ENCODE measurements around the gene GTPBP4.

DNA sequence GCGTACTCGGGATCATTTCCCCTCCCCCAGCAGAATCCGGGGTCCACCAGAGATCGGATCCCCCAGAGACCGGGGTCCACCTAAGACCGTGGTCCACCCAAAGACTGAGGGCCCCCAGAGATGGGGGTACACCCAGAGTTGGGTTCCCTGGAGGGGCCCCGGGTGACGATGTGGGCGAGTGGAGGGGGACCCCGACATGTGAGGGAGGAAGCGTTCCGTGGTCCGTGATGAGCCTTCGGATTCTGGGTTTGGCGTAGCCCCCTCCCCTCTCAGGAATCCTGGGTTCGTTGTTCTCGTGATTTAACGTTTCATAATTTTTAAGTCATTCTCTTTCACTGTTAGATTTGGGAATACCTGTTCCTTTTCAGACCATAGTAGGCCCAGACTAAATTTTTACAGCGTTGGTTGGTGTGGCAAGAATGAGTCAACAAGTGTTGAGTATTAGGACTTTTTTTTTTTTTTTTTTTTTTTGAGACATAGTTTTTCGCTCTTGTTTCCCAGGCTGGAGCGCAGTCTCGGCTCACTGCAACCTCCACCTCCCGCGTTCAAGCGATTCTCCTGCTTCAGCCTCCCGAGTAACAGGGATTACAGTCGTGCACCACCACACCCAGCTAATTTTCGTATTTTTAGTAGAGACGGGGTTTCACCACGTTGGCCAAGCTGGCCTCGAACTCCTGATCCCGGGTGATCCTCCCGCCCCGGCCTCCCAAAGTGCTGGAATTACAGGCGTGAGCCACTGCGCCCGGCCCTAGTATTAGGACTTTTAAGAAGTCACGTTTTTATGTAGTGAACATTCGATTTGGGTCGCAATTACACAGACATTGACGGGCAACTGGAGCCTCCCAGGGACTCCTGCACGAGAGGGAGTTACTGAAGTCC, 672 bp downstream of the GTPBP4 start:
- TF ChIP-seq POLR2A (IDR thresholded peaks at IDR 0.05) (no peak), CTCF (IDR thresholded peaks at IDR 0.05) (no peak), EP300 (IDR thresholded peaks at IDR 0.05) (no peak), POLR2AphosphoS5 (IDR thresholded peaks at IDR 0.05) (no peak)
